WTC11 (cell line): ENCODE data around the gene ANKRD24.

Experiments
- ATF2 ChIP-seq: sonication (generic); formaldehyde crosslinking; IDR thresholded peaks from 2 replicates; pipeline ENCODE4 v1.8.1; 2022; ENCODE audit warnings: low read depth, missing genetic modification reagents, borderline replicate concordance
- CTCF ChIP-seq: fragments of 200-600 bp; IDR thresholded peaks from 2 replicates; pipeline ENCODE4 v1.8.0; 2022; ENCODE audit warnings: antibody characterized with exemption
- E2F5 ChIP-seq: sonication (generic); formaldehyde crosslinking; IDR thresholded peaks from 2 replicates; pipeline ENCODE4 v1.8.1; 2022; ENCODE audit warnings: mild to moderate bottlenecking, moderate library complexity, missing genetic modification reagents

- TF ChIP-seq CTCF (no peak), E2F5 (no peak), ATF2 (CRISPR knock-in tag) (no peak)
Measured at GRCh38 chr19:4200940-4201542, 18.6 kb downstream of the ANKRD24 start.
